ENCODE measurements around the gene DMRTA1. TPM values are rescaled to one million over a fixed set of nuclear protein-coding genes. Genes with fewer than 3 reads are reported as not detected.

The DMRTA1 gene
- polyA plus RNA-seq, 4 donors = under 0.01 to 0.31 (median 0.12) TPM; not detected in 1

- Histone ChIP-seq H3K4me3 (ENCODE audit: low read depth in 1 of 3, low read length in 3 of 3) (peak overlapping the region; percentile 36 to 69 (median 54)), H3K27ac (ENCODE audit: low read depth in 1 of 3, low read length in 2 of 3) (no peak overlapping the region), H3K4me1 (ENCODE audit: control insufficient read depth in 3 of 3, insufficient read depth in 2 of 3, low read depth in 1 of 3, low read length in 2 of 3) (peaks cover 0 to 2% (median 0%) of the 10 kb centered on the region in 3 donors), H3K9me3 (ENCODE audit: control insufficient read depth in 2 of 2, insufficient read depth in 1 of 2, low read depth in 1 of 2, low read length in 1 of 2) (no peaks in the 10 kb centered on the region), H3K36me3 (ENCODE audit: control insufficient read depth in 3 of 3, insufficient read depth in 2 of 3, low read depth in 1 of 3, low read length in 3 of 3) (no peaks in the 10 kb centered on the region), H3K27me3 (ENCODE audit: control insufficient read depth in 3 of 3, insufficient read depth in 3 of 3, low read length in 3 of 3) (peaks cover 6 to 20% (median 7%) of the 10 kb centered on the region in 3 donors)
- 13 to 22% (median 20%) methylated on average over 17 of the region's 17 CpGs for WGBS, 3 donors
- FAIRE-seq (no peak), DNase-seq (no peak)
Measured at GRCh38 chr9:22447618-22448305, 1.1 kb downstream of the DMRTA1 start.

- DNase-seq (no peak), FAIRE-seq (no peak)
- no peaks in the 10 kb centered on the region for H3K9me3 ChIP-seq (ENCODE audit: control insufficient read depth in 2 of 2, insufficient read depth in 1 of 2, low read depth in 1 of 2, low read length in 1 of 2)
- no peak overlapping the region for H3K4me3 ChIP-seq (ENCODE audit: low read depth in 1 of 3, low read length in 3 of 3)
- H3K36me3 ChIP-seq (ENCODE audit: control insufficient read depth in 3 of 3, insufficient read depth in 2 of 3, low read depth in 1 of 3, low read length in 3 of 3) = no peaks in the 10 kb centered on the region
- peaks cover 6 to 20% (median 7%) of the 10 kb centered on the region in 3 donors for H3K27me3 ChIP-seq (ENCODE audit: control insufficient read depth in 3 of 3, insufficient read depth in 3 of 3, low read length in 3 of 3)
- H3K27ac ChIP-seq (ENCODE audit: low read depth in 1 of 3, low read length in 2 of 3) = no peak overlapping the region
- H3K4me1 ChIP-seq (ENCODE audit: control insufficient read depth in 3 of 3, insufficient read depth in 2 of 3, low read depth in 1 of 3, low read length in 2 of 3) = peaks cover 0 to 2% (median 0%) of the 10 kb centered on the region in 3 donors
Measured at GRCh38 chr9:22449719-22450118, 3.1 kb downstream of the DMRTA1 start.

GRCh38 chr9:22452415-22453010 is 5.9 kb downstream of the DMRTA1 start:
- H3K27me3 ChIP-seq (ENCODE audit: control insufficient read depth in 3 of 3, insufficient read depth in 3 of 3, low read length in 3 of 3) = peaks cover 0 to 7% (median 0%) of the 10 kb centered on the region in 3 donors
- peak; percentile 95 for FAIRE-seq
- H3K27ac ChIP-seq (ENCODE audit: low read depth in 1 of 3, low read length in 2 of 3) = no peak overlapping the region
- no peaks in the 10 kb centered on the region for H3K9me3 ChIP-seq (ENCODE audit: control insufficient read depth in 2 of 2, insufficient read depth in 1 of 2, low read depth in 1 of 2, low read length in 1 of 2)
- no peaks in the 10 kb centered on the region for H3K4me1 ChIP-seq (ENCODE audit: control insufficient read depth in 3 of 3, insufficient read depth in 2 of 3, low read depth in 1 of 3, low read length in 2 of 3)
- DNase-seq = peak; percentile 37 to 42
- 8 to 18% (median 14%) methylated on average over 4 of the region's 4 CpGs for WGBS, 3 donors
- H3K4me3 ChIP-seq (ENCODE audit: low read depth in 1 of 3, low read length in 3 of 3) = no peak overlapping the region
- H3K36me3 ChIP-seq (ENCODE audit: control insufficient read depth in 3 of 3, insufficient read depth in 2 of 3, low read depth in 1 of 3, low read length in 3 of 3) = no peaks in the 10 kb centered on the region

- H3K9me3 ChIP-seq (ENCODE audit: control insufficient read depth in 2 of 2, insufficient read depth in 1 of 2, low read depth in 1 of 2, low read length in 1 of 2) = no peaks in the 10 kb centered on the region
- no peak overlapping the region for H3K27ac ChIP-seq (ENCODE audit: low read depth in 1 of 3, low read length in 2 of 3)
- 0 to 18% (median 0%) methylated on average over 1 of the region's 1 CpG for WGBS, 3 donors
- DNase-seq = no peak
- H3K4me1 ChIP-seq (ENCODE audit: control insufficient read depth in 3 of 3, insufficient read depth in 2 of 3, low read depth in 1 of 3, low read length in 2 of 3) = no peaks in the 10 kb centered on the region
- no peak overlapping the region for H3K4me3 ChIP-seq (ENCODE audit: low read depth in 1 of 3, low read length in 3 of 3)
- no peak for FAIRE-seq
- H3K27me3 ChIP-seq (ENCODE audit: control insufficient read depth in 3 of 3, insufficient read depth in 3 of 3, low read length in 3 of 3) = no peaks in the 10 kb centered on the region
- no peaks in the 10 kb centered on the region for H3K36me3 ChIP-seq (ENCODE audit: control insufficient read depth in 3 of 3, insufficient read depth in 2 of 3, low read depth in 1 of 3, low read length in 3 of 3)
Measured at GRCh38 chr9:22454016-22454415, 7.4 kb downstream of the DMRTA1 start.

- H3K4me1 ChIP-seq (ENCODE audit: control insufficient read depth in 3 of 3, insufficient read depth in 2 of 3, low read depth in 1 of 3, low read length in 2 of 3) = no peaks in the 10 kb centered on the region
- H3K36me3 ChIP-seq (ENCODE audit: control insufficient read depth in 3 of 3, insufficient read depth in 2 of 3, low read depth in 1 of 3, low read length in 3 of 3) = no peaks in the 10 kb centered on the region
- no peak overlapping the region for H3K27ac ChIP-seq (ENCODE audit: low read depth in 1 of 3, low read length in 2 of 3)
- H3K9me3 ChIP-seq (ENCODE audit: control insufficient read depth in 2 of 2, insufficient read depth in 1 of 2, low read depth in 1 of 2, low read length in 1 of 2) = no peaks in the 10 kb centered on the region
- FAIRE-seq = no peak
- H3K27me3 ChIP-seq (ENCODE audit: control insufficient read depth in 3 of 3, insufficient read depth in 3 of 3, low read length in 3 of 3) = no peaks in the 10 kb centered on the region
- no peak overlapping the region for H3K4me3 ChIP-seq (ENCODE audit: low read depth in 1 of 3, low read length in 3 of 3)
- DNase-seq = no peak
- 34 to 53% (median 50%) methylated on average over 4 of the region's 4 CpGs for WGBS, 3 donors
Measured at GRCh38 chr9:22455181-22455580, 8.6 kb downstream of the DMRTA1 start.

GRCh38 chr9:22457448-22457847 is 10.8 kb downstream of the DMRTA1 start:
- Histone ChIP-seq H3K27ac (ENCODE audit: low read depth in 1 of 3, low read length in 2 of 3) (no peak overlapping the region), H3K4me1 (ENCODE audit: control insufficient read depth in 3 of 3, insufficient read depth in 2 of 3, low read depth in 1 of 3, low read length in 2 of 3) (no peaks in the 10 kb centered on the region), H3K36me3 (ENCODE audit: control insufficient read depth in 3 of 3, insufficient read depth in 2 of 3, low read depth in 1 of 3, low read length in 3 of 3) (no peaks in the 10 kb centered on the region), H3K4me3 (ENCODE audit: low read depth in 1 of 3, low read length in 3 of 3) (no peak overlapping the region), H3K27me3 (ENCODE audit: control insufficient read depth in 3 of 3, insufficient read depth in 3 of 3, low read length in 3 of 3) (no peaks in the 10 kb centered on the region), H3K9me3 (ENCODE audit: control insufficient read depth in 2 of 2, insufficient read depth in 1 of 2, low read depth in 1 of 2, low read length in 1 of 2) (no peaks in the 10 kb centered on the region)
- FAIRE-seq (no peak), DNase-seq (no peak)
- 77 to 92% (median 92%) methylated on average over 1 of the region's 1 CpG for WGBS, 3 donors

GRCh38 chr9:22463205-22463604 is 16.6 kb downstream of the DMRTA1 start:
- no peak for FAIRE-seq
- Histone ChIP-seq H3K27ac (ENCODE audit: low read depth in 1 of 3, low read length in 2 of 3) (no peak overlapping the region), H3K4me3 (ENCODE audit: low read depth in 1 of 3, low read length in 3 of 3) (no peak overlapping the region), H3K36me3 (ENCODE audit: control insufficient read depth in 3 of 3, insufficient read depth in 2 of 3, low read depth in 1 of 3, low read length in 3 of 3) (no peaks in the 10 kb centered on the region), H3K27me3 (ENCODE audit: control insufficient read depth in 3 of 3, insufficient read depth in 3 of 3, low read length in 3 of 3) (no peaks in the 10 kb centered on the region), H3K9me3 (ENCODE audit: control insufficient read depth in 2 of 2, insufficient read depth in 1 of 2, low read depth in 1 of 2, low read length in 1 of 2) (no peaks in the 10 kb centered on the region), H3K4me1 (ENCODE audit: control insufficient read depth in 3 of 3, insufficient read depth in 2 of 3, low read depth in 1 of 3, low read length in 2 of 3) (no peaks in the 10 kb centered on the region)
- no peak for DNase-seq
- WGBS, 3 donors = 28 to 58% (median 47%) methylated on average over 1 of the region's 1 CpG

- WGBS, 3 donors = 3% methylated on average over 8 of the region's 8 CpGs
- Histone ChIP-seq H3K4me1 (ENCODE audit: control insufficient read depth in 3 of 3, insufficient read depth in 2 of 3, low read depth in 1 of 3, low read length in 2 of 3) (no peaks in the 10 kb centered on the region), H3K4me3 (ENCODE audit: low read depth in 1 of 3, low read length in 3 of 3) (no peak overlapping the region), H3K27me3 (ENCODE audit: control insufficient read depth in 3 of 3, insufficient read depth in 3 of 3, low read length in 3 of 3) (no peaks in the 10 kb centered on the region), H3K27ac (ENCODE audit: low read depth in 1 of 3, low read length in 2 of 3) (no peak overlapping the region), H3K36me3 (ENCODE audit: control insufficient read depth in 3 of 3, insufficient read depth in 2 of 3, low read depth in 1 of 3, low read length in 3 of 3) (no peaks in the 10 kb centered on the region), H3K9me3 (ENCODE audit: control insufficient read depth in 2 of 2, insufficient read depth in 1 of 2, low read depth in 1 of 2, low read length in 1 of 2) (no peaks in the 10 kb centered on the region)
- peak; percentile 26 to 27 for DNase-seq
- peak; percentile 19 for FAIRE-seq
Measured at GRCh38 chr9:22469928-22470544, 23.4 kb downstream of the DMRTA1 start.
